HG02642 (cell line): ENCODE data around the gene PNPLA7.

Source experiments
- ATAC-seq: cut with Tn5 transposase; IDR thresholded peaks from one replicate; pipeline ENCODE4 v1.9.1; 2021; ENCODE audit warnings: mild to moderate bottlenecking; ENCODE audit not compliant: unreplicated experiment, poor library complexity

Gene PNPLA7

GRCh38 chr9:137464291-137464999 is 85.8 kb downstream of the PNPLA7 start:
- ATAC-seq = no peak

GRCh38 chr9:137463931-137464290 is 86.3 kb downstream of the PNPLA7 start:
- ATAC-seq = no peak

- ATAC-seq = no peak
These were observed 86.9 kb downstream of the PNPLA7 start for GRCh38 chr9:137462986-137463930.

DNA sequence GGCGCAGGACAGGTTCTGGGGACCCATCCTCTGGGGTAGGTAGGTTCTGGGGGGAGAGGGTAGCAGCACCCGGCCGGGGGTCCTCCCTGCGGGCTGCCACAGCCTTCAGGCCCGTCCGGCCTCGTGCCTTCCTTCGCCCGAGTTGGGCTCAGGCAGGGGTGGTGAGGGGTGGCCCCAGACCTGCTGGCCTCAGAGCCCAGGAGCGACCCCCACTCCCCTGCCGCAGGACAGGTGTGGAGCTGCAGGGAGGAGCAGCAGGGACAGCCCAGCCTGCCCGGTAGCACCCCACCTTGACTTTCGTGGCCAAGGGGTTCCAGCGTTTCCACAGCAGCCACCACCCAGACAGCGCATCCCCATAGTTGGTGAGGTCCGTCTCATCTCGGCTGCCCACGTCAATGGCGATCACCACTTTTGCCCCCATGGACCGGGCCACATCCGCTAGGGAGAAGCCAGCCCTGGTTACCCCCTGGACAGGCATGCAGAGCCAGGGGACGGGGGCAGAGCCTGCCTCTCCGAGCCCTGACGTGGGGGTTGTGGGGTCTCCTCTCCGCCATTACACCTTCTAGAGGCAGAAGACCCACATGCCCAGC is 87.7 kb downstream of the PNPLA7 start:
- no peak for ATAC-seq

GRCh38 chr9:137461663-137462395 is 88.4 kb downstream of the PNPLA7 start:
- peak; percentile 53 for ATAC-seq

- ATAC-seq = no peak
These were observed 88.9 kb downstream of the PNPLA7 start for GRCh38 chr9:137461316-137461662.

GRCh38 chr9:137460363-137461315 is 89.6 kb downstream of the PNPLA7 start:
- no peak for ATAC-seq

GRCh38 chr9:137459601-137460362 is 90.4 kb downstream of the PNPLA7 start:
- ATAC-seq = no peak

GRCh38 chr9:137459152-137459600 is 91.0 kb downstream of the PNPLA7 start, which contains the start of gene NSMF:
Gene NSMF, minus strand, starts transcription at chr9:137459334. Its CDS starts 232 bp downstream, at chr9:137459102.
- peak; percentile 69 for ATAC-seq

GRCh38 chr9:137458194-137459151 is 91.7 kb downstream of the PNPLA7 start:
- no peak for ATAC-seq

GRCh38 chr9:137457406-137458193 is 92.6 kb downstream of the PNPLA7 start:
- no peak for ATAC-seq

- ATAC-seq = no peak
These were observed 93.3 kb downstream of the PNPLA7 start for GRCh38 chr9:137456864-137457405.

DNA sequence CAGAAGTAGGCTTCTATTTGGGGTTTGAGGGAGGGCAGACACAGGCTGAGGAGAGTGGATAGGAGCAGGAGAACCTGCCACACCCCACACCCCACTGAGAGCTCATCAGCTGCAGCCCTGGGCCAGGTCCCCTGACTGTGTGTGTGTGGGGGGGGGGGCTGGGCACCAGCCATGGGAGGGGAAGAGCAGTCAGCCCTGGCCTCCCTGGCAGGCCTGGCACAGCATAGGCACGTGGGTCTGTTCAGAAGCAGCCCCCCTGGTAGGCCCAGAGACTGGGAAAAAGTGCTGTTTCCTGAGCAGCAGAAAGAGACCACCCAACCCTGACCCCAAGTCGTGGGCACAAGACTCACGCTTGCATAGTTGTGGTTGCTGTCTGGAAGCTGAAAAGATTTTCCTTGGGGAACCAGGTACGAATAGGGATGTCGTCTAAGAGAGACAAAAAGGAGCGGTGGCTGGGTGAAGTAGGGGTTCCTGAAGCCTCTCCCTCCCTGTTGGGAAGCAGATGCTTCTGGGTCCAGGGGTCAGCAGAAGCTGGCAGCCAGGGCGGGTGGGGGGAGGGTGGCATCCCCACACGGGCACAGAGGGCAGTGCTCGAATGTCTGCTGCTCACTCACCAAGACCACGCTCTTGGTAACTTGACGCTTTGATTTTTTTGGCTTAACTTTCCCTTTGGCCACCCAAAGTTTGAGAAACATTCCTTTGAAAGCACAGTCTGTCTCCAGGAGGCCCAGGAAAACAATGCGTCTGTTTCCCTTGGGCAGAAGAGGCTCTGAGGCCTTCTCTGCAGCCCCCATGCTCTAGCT is 93.9 kb downstream of the PNPLA7 start:
- ATAC-seq = no peak

- no peak for ATAC-seq
These were observed 94.7 kb downstream of the PNPLA7 start for GRCh38 chr9:137455359-137455991.
